ENCODE results near the gene CC2D2B. TPM values are rescaled to one million over a fixed set of nuclear protein-coding genes. Genes with fewer than 3 reads are reported as not detected.

The CC2D2B gene
- total and polyA plus RNA-seq, 2 of the 8 experiments (the other 6 are each of a cell fraction or from before 2014, with no cell fraction given): 0.09 to 0.71 TPM

- no peak for FAIRE-seq
- Histone ChIP-seq H2BK15ac (ENCODE audit: low read length) (no peak overlapping the region), H3K27ac (ENCODE audit: low read depth, low read length) (no peak overlapping the region), H4K20me1 (replicated peaks in 1 of 2; ENCODE audit: control insufficient read depth in 1 of 2, insufficient read depth in 2 of 2, low read length in 2 of 2) (no peaks in the 10 kb centered on the region), H4K8ac (ENCODE audit: extremely low read depth, insufficient read depth, low read length) (no peak overlapping the region), H3K36me3 (ENCODE audit: control insufficient read depth in 2 of 4, insufficient read depth in 4 of 4, low read length in 3 of 4) (no peaks in the 10 kb centered on the region), H3K4ac (replicated peaks; ENCODE audit: insufficient read length, low read depth, low read length) (no peak overlapping the region), H4K91ac (replicated peaks; ENCODE audit: insufficient read length, low read length) (no peak overlapping the region), H2BK12ac (ENCODE audit: low read depth, low read length) (no peak overlapping the region), H3K4me2 (ENCODE audit: insufficient read depth in 1 of 2, low read depth in 2 of 2, low read length in 2 of 2) (no peak overlapping the region), H3K27me3 (replicated peaks in 1 of 4; ENCODE audit: control insufficient read depth in 3 of 4, extremely low read depth in 1 of 4, insufficient read depth in 3 of 4, low read length in 3 of 4) (peaks cover 0 to 9% (median 4%) of the 10 kb centered on the region in 4 experiments; a peak in 5 of 7 replicates), H3K79me2 (ENCODE audit: control insufficient read depth in 1 of 2, insufficient read depth in 2 of 2, low read length in 2 of 2) (no peaks in the 10 kb centered on the region; a peak in 1 of 4 replicates), H3K9me3 (ENCODE audit: insufficient read depth in 2 of 2, low read depth in 1 of 2, low read length in 1 of 2) (0 out of 4 replicates have a peak, but pooled peaks cover 0 to 3% of the 10 kb centered on the region in 2 experiments), H3K79me1 (ENCODE audit: low read depth, low read length) (no peaks in the 10 kb centered on the region), H3K18ac (ENCODE audit: extremely low read depth, low read length) (no peak overlapping the region), H3K56ac (replicated peaks; ENCODE audit: insufficient read length, low read depth, low read length) (no peak overlapping the region), H2BK120ac (replicated peaks; ENCODE audit: low read depth, low read length) (no peak overlapping the region), H3K23ac (ENCODE audit: insufficient read length) (no peak overlapping the region), H3K4me1 (replicated peaks in 1 of 4; ENCODE audit: control insufficient read depth in 3 of 4, insufficient read depth in 4 of 4, low read length in 3 of 4) (no peaks in the 10 kb centered on the region), H3K9ac (replicated peaks in 1 of 4; ENCODE audit: extremely low read depth in 1 of 4, low read depth in 3 of 4, low read length in 3 of 4) (no peak overlapping the region), H4K5ac (ENCODE audit: insufficient read length, low read depth, low read length) (no peak overlapping the region), H3K4me3 (ENCODE audit: extremely low read depth in 1 of 4, insufficient read depth in 2 of 4, low read depth in 3 of 4, low read length in 4 of 4) (no peak overlapping the region), H2AFZ (ENCODE audit: low read length) (no peak overlapping the region), H3K23me2 (ENCODE audit: low read depth, low read length) (peaks cover 3% of the 10 kb centered on the region; the same call in 1 of the 2 replicates), H2AK5ac (ENCODE audit: low read depth, low read length) (no peak overlapping the region), H3K14ac (ENCODE audit: insufficient read length) (no peak overlapping the region), H2BK20ac (ENCODE audit: low read length) (no peak overlapping the region), H2BK5ac (ENCODE audit: low read depth, low read length) (no peak overlapping the region)
- POLR2A ChIA-PET (ENCODE audit: partially characterized antibody): interaction anchor here (0.8 to 2.9 kb wide), 2 partner anchors 91 to 329 kb away, joined by 3 to 11 read pairs; partner anchors contain the start of gene ZNF518A
- no peak for DNase-seq (ENCODE audit: low read depth in 1 of 2, low spot score in 2 of 2)
- CTCF ChIA-PET (ENCODE audit: partially characterized antibody): interaction anchor here (0.8 to 1.8 kb wide), 6 partner anchors 13 to 197 kb away, joined by 3 to 10 read pairs (median 3); no protein-coding TSS in a partner anchor
- WGBS, 2 experiments (ENCODE audit: extremely low coverage in 1 of 2, insufficient coverage in 1 of 2, insufficient read length in 1 of 2, insufficient replicate concordance in 2 of 2, low coverage in 1 of 2, low lambda C conversion rate in 2 of 2, missing lambda C conversion rate in 1 of 2): 82% methylated on average over 4 of the region's 4 CpGs; no CpG with 5 or more reads in 1 of the 2 experiments
- TF ChIP-seq RAD21 (IDR thresholded peaks at IDR 0.05 in 1 of 2, conservative IDR thresholded peaks at IDR 0.05 in 1 of 2; ENCODE audit: low read depth in 2 of 2, low read length in 2 of 2) (no peak), SP1 (IDR thresholded peaks at IDR 0.05; ENCODE audit: low read depth, low read length) (no peak), CTCF (IDR thresholded peaks at IDR 0.05; ENCODE audit: control extremely low read depth in 1 of 3, insufficient read depth in 1 of 3, low read depth in 1 of 3, low read length in 3 of 3) (no peak), PHF8 (conservative IDR thresholded peaks at IDR 0.05; ENCODE audit: low read depth, low read length) (no peak), MAX (IDR thresholded peaks at IDR 0.05) (no peak), CREB1 (IDR thresholded peaks at IDR 0.05) (no peak), POLR2AphosphoS5 (IDR thresholded peaks at IDR 0.05; ENCODE audit: low read depth, low read length) (no peak), BRCA1 (IDR thresholded peaks at IDR 0.05; ENCODE audit: low read depth, low read length) (no peak)
Observed at GRCh38 chr10:96038476-96039387, 131.0 kb downstream of the CC2D2B start.

Data from H1 (cell line).